HEK293T (cell line): ENCODE data around the gene DGLUCY.

Source experiments
- BHLHE40 ChIP-seq: fragments of 450-650 bp; IDR thresholded peaks from 2 replicates; pipeline ENCODE4 v1.6.1; 2016; ENCODE audit warnings: mild to moderate bottlenecking, moderate library complexity, borderline replicate concordance
- ELF4 ChIP-seq: fragments of 450-650 bp; IDR thresholded peaks from 2 replicates; pipeline ENCODE4 v1.6.1; 2017; ENCODE audit warnings: antibody characterized with exemption
- FOXM1 ChIP-seq: fragments of 450-650 bp; IDR thresholded peaks from 2 replicates; pipeline ENCODE4 v1.6.1; 2017; ENCODE audit warnings: mild to moderate bottlenecking, borderline replicate concordance
- SP1 ChIP-seq: fragments of 450-650 bp; IDR thresholded peaks from 2 replicates; pipeline ENCODE4 v1.6.1; 2017
- SUZ12 ChIP-seq: fragments of 450-650 bp; IDR thresholded peaks from 2 replicates; pipeline ENCODE4 v1.6.1; 2016; ENCODE audit warnings: mild to moderate bottlenecking
- TARDBP ChIP-seq: fragments of 450-650 bp; IDR thresholded peaks from 2 replicates; pipeline ENCODE4 v1.6.1; 2016

DNA sequence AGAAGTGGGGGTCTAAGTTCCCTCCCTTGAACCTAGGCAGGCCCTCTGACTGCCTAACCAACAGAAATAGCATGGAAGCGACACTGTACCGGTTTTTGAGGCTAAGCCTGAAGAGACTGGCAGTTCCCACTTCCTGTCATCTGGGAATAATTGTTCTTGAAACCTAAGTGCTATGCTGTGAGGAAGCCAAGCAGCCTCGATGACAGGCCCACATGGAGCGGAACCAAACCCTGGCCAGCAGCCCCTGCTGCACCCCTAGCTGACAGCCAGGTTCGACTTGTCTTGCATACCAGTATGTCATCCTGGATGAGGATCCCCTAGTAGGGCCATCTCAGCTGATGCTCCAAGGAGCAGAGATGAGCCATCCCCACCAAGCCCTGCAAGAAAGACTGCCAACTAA, 137.0 kb downstream of the DGLUCY start:
- no peak for TF ChIP-seq FOXM1
- no peak for TF ChIP-seq TARDBP
- TF ChIP-seq SUZ12: no peak
- no peak for TF ChIP-seq ELF4
- TF ChIP-seq BHLHE40: no peak
- no peak for TF ChIP-seq SP1
